BLaER1 treated with 17β-estradiol and CSF1 and Interleukin-3, amounts not matched to agents 10 nM and 100 nM (cell line): ENCODE results near the gene TTF2.
"Not testable (repeated sequence)": the region's sequence is repeated elsewhere in the genome, so short reads cannot be mapped to it uniquely, and the experiment has no call there.

ENCODE experiments used
- H3K27ac ChIP-seq, 11 experiments: shearing (Covaris generic); formaldehyde crosslinking; 2 replicates each; pipeline ENCODE4 v1.8.1; 2022
- H3K27me3 ChIP-seq, 11 experiments: shearing (Covaris generic); formaldehyde crosslinking; 2 replicates each; pipeline ENCODE4 v1.8.1; 2022
- H3K36me3 ChIP-seq, 11 experiments: shearing (Covaris generic); formaldehyde crosslinking; 2 replicates each; pipeline ENCODE4 v1.8.1; 2022
- H3K4me1 ChIP-seq, 10 experiments: shearing (Covaris generic); formaldehyde crosslinking; 2 replicates each; pipeline ENCODE4 v1.8.1; 2022
- H3K4me2 ChIP-seq, 11 experiments: shearing (Covaris generic); formaldehyde crosslinking; 2 replicates each; pipeline ENCODE4 v1.8.1; 2022
- H3K4me3 ChIP-seq, 10 experiments: shearing (Covaris generic); formaldehyde crosslinking; 2 replicates each; pipeline ENCODE4 v1.8.1; 2022
- H3K9ac ChIP-seq, 11 experiments: shearing (Covaris generic); formaldehyde crosslinking; 2 replicates each; pipeline ENCODE4 v1.8.1; 2022
- H3K9me3 ChIP-seq, 11 experiments: shearing (Covaris generic); formaldehyde crosslinking; replicated peaks in 1 of 11; 2 replicates each; pipeline ENCODE4 v1.8.1; 2022
- H4K20me1 ChIP-seq, 11 experiments: shearing (Covaris generic); formaldehyde crosslinking; 2 replicates each; pipeline ENCODE4 v1.8.1; 2022
- Cebpa-rat ChIP-seq, 11 experiments: shearing (Covaris generic); IDR thresholded peaks; 2 replicates each; pipeline ENCODE4 v1.8.1; 2022

TTF2 gene

DNA sequence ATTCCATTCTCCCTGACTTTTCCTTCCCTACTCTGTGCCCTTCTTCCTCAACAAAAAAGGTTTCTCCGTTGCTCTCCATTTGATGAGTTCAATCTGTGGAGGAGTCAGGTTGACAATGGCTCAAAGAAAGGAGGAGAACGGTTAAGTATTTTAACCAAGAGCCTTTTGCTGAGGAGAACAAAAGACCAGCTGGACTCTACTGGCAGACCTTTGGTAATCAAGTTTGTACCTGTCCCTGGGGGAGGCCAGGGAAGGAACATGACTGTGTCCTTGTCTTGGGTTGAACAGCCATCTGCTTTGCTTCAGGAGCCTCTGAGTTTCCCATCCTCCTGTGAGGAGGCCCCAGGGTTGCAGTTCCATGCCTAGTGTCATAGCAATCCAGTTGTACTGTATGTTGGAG is 29.9 kb downstream of the TTF2 start:
- Histone ChIP-seq H4K20me1 (peaks cover 0 to 3% (median 0%) of the 10 kb centered on the region in 11 experiments; a peak in 2 of 22 replicates), H3K9ac (no peak overlapping the region), H3K27ac (no peak overlapping the region), H3K4me2 (no peak overlapping the region), H3K4me3 (no peak overlapping the region), H3K36me3 (peaks cover 88 to 100% (median 97%) of the 10 kb centered on the region in 11 experiments), H3K27me3 (no peaks in the 10 kb centered on the region), H3K9me3 (no peaks in the 10 kb centered on the region), H3K4me1 (peaks cover 0 to 8% (median 0%) of the 10 kb centered on the region in 10 experiments; a peak in 1 of 20 replicates)
- no peak for TF ChIP-seq Cebpa-rat (IDR thresholded peaks at IDR 0.05)

DNA sequence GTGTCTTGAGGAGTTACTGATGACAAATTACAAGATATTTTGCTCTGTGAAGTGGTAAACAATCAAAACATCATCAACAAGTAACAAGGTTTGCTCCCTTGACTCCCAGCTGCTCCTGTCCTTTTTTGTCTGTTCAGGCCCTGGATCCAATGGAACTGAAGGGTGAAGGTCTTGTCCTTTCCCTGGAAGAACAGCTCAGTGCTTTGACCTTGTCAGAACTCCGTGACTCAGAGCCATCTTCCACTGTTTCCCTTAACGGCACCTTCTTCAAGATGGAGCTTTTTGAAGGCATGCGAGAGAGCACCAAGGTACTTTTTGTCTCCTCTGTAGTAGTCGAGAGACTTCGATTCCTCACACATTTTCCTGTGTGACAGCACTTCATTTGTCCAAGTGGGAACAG is 32.5 kb downstream of the TTF2 start:
- H3K27ac ChIP-seq = no peak overlapping the region
- TF ChIP-seq Cebpa-rat (IDR thresholded peaks at IDR 0.05) = no peak
- H4K20me1 ChIP-seq = peaks cover 0 to 3% (median 0%) of the 10 kb centered on the region in 11 experiments; a peak in 2 of 22 replicates
- H3K9ac ChIP-seq = no peak overlapping the region
- peaks cover 97 to 100% (median 99%) of the 10 kb centered on the region in 11 experiments for H3K36me3 ChIP-seq
- peaks cover 0 to 8% (median 0%) of the 10 kb centered on the region in 10 experiments; a peak in 1 of 20 replicates for H3K4me1 ChIP-seq
- H3K9me3 ChIP-seq = no peaks in the 10 kb centered on the region
- H3K4me2 ChIP-seq = no peak overlapping the region
- H3K4me3 ChIP-seq = no peak overlapping the region
- no peaks in the 10 kb centered on the region for H3K27me3 ChIP-seq

GRCh38 chr1:117093091-117093534 is 33.0 kb downstream of the TTF2 start:
- H3K36me3 ChIP-seq = peaks cover 97 to 100% (median 99%) of the 10 kb centered on the region in 11 experiments
- peaks cover 0 to 8% (median 0%) of the 10 kb centered on the region in 10 experiments; a peak in 1 of 20 replicates for H3K4me1 ChIP-seq
- no peaks in the 10 kb centered on the region for H3K27me3 ChIP-seq
- no peaks in the 10 kb centered on the region for H3K9me3 ChIP-seq
- no peak overlapping the region for H3K4me3 ChIP-seq
- no peak for TF ChIP-seq Cebpa-rat (IDR thresholded peaks at IDR 0.05)
- peaks cover 0 to 3% (median 0%) of the 10 kb centered on the region in 11 experiments; a peak in 2 of 22 replicates for H4K20me1 ChIP-seq
- H3K9ac ChIP-seq = no peak overlapping the region
- H3K4me2 ChIP-seq = no peak overlapping the region
- no peak overlapping the region for H3K27ac ChIP-seq

DNA sequence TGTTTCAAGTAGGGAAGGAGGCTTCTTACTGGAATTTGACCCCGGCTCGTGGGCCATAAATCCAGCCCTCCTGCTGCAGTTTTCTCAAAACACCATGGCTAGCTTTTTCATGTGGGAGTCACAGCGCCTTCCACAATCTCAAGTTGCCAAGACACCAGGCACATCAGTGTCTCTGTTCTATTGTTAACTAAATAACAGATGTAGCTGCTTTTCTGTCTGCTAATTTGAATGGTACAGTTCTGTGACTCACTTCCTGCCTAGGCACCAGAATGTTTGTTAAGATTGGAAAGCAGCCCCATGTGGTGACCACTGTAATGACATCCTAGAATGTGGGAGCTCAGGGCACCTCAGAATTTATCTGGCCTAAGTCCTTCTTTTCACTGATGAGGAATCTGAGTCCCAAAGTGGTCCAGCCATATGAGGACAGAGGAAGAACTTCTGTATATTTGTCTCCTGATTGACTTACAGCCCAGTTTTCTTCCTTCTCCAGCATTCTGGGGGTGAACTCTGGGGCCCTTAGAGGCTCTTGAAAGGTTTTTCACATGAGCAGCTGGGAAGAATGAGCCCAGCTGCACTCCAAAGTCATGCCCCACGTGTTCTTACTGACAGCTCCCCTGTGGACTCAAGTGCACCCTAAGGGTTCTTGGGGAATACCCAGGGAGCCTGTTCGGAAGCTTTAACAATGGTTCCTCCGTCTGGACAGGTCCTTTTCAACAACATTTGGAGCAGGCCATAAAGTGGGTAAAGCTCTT is 33.9 kb downstream of the TTF2 start:
- no peak for TF ChIP-seq Cebpa-rat (IDR thresholded peaks at IDR 0.05)
- Histone ChIP-seq H3K9me3 (no peaks in the 10 kb centered on the region), H3K4me1 (peaks cover 0 to 8% (median 0%) of the 10 kb centered on the region in 10 experiments; a peak in 1 of 20 replicates), H3K9ac (no peak overlapping the region), H4K20me1 (peaks cover 0 to 3% (median 0%) of the 10 kb centered on the region in 11 experiments; a peak in 2 of 22 replicates), H3K4me2 (no peak overlapping the region), H3K36me3 (peaks cover 98 to 100% (median 99%) of the 10 kb centered on the region in 11 experiments), H3K27me3 (no peaks in the 10 kb centered on the region), H3K4me3 (no peak overlapping the region), H3K27ac (no peak overlapping the region)

GRCh38 chr1:117094841-117095604 is 34.9 kb downstream of the TTF2 start:
- Histone ChIP-seq H3K27me3 (no peaks in the 10 kb centered on the region), H3K9ac (no peak overlapping the region), H3K9me3 (no peaks in the 10 kb centered on the region), H3K4me1 (peaks cover 0 to 8% (median 0%) of the 10 kb centered on the region in 10 experiments; a peak in 1 of 20 replicates), H4K20me1 (peaks cover 0 to 2% (median 0%) of the 10 kb centered on the region in 11 experiments; a peak in 2 of 22 replicates), H3K4me2 (no peak overlapping the region), H3K27ac (no peak overlapping the region), H3K36me3 (peaks cover 99 to 100% (median 100%) of the 10 kb centered on the region in 11 experiments), H3K4me3 (no peak overlapping the region)
- TF ChIP-seq Cebpa-rat (IDR thresholded peaks at IDR 0.05) = no peak

GRCh38 chr1:117096951-117097408 is 36.9 kb downstream of the TTF2 start:
- Histone ChIP-seq H3K9ac (no peak overlapping the region), H3K4me3 (no peak overlapping the region), H4K20me1 (no peaks in the 10 kb centered on the region), H3K4me2 (no peak overlapping the region), H3K27ac (no peak overlapping the region), H3K4me1 (peaks cover 0 to 8% (median 0%) of the 10 kb centered on the region in 10 experiments; a peak in 1 of 20 replicates), H3K27me3 (no peaks in the 10 kb centered on the region), H3K9me3 (no peaks in the 10 kb centered on the region), H3K36me3 (peaks cover 97 to 100% (median 100%) of the 10 kb centered on the region in 11 experiments)
- no peak for TF ChIP-seq Cebpa-rat (IDR thresholded peaks at IDR 0.05)

DNA sequence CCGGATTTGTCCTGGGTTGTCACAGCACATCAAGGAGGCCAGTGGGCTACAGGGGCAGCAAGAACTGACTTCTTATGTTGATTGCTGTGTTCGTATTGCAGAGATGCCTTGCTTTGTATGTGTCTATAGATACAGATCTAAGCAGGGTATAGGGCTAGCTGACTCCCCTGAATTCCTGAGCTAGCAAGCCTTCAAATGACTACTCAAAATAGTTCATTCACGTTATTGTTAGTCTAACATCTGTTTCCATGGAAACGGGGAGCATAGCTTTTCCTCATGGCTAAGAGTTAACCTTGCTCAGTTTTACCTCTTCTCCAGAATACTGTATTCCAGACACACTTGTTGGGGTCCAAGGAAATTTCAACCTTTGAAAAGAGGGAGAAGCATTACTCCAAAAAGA is 37.3 kb downstream of the TTF2 start:
- Histone ChIP-seq H4K20me1 (no peaks in the 10 kb centered on the region), H3K9me3 (no peaks in the 10 kb centered on the region), H3K4me1 (peaks cover 0 to 8% (median 0%) of the 10 kb centered on the region in 10 experiments; a peak in 1 of 20 replicates), H3K36me3 (peaks cover 96 to 100% (median 99%) of the 10 kb centered on the region in 11 experiments), H3K4me2 (no peak overlapping the region), H3K4me3 (no peak overlapping the region), H3K27ac (no peak overlapping the region), H3K9ac (no peak overlapping the region), H3K27me3 (no peaks in the 10 kb centered on the region)
- TF ChIP-seq Cebpa-rat (IDR thresholded peaks at IDR 0.05) = no peak

DNA sequence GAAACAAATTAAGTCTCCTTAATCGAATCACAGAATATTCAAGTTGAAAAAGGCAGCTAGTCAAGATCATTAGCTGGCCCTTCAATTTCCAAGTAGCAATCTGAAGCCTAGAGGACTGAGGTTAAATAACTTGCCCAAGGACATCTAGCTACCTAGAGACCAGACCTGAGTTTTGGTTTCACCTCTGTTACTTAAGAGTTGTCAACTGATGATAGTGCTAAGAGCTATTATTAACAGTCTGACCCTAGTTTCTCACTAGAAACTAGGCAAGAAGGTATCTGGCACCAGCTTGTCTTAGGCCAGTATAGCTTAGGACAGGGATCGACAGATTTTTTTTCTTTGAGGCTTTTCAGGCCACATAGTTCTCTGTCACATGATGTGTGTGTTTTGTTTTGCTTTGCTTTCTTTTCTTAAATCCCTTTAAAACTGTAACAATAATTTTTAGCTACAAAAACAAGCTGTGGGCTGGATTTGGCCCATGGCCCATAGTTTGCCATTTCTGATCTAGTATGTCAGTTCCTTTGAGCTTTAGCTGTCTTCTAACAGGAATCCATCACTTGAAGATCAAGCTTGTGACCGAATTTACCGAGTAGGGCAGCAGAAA is 38.3 kb downstream of the TTF2 start:
- TF ChIP-seq Cebpa-rat (IDR thresholded peaks at IDR 0.05) = no peak
- no peaks in the 10 kb centered on the region for H3K27me3 ChIP-seq
- H4K20me1 ChIP-seq = no peaks in the 10 kb centered on the region
- no peak overlapping the region for H3K27ac ChIP-seq
- no peak overlapping the region for H3K4me2 ChIP-seq
- H3K36me3 ChIP-seq = peaks cover 91 to 100% (median 97%) of the 10 kb centered on the region in 11 experiments
- H3K4me3 ChIP-seq = no peak overlapping the region
- H3K4me1 ChIP-seq = peaks cover 0 to 8% (median 0%) of the 10 kb centered on the region in 10 experiments; a peak in 1 of 20 replicates
- H3K9me3 ChIP-seq = no peaks in the 10 kb centered on the region
- no peak overlapping the region for H3K9ac ChIP-seq

- Histone ChIP-seq H3K4me2 (no peak overlapping the region), H4K20me1 (no peaks in the 10 kb centered on the region), H3K27me3 (no peaks in the 10 kb centered on the region), H3K9me3 (no peaks in the 10 kb centered on the region), H3K9ac (no peak overlapping the region), H3K4me1 (no peaks in the 10 kb centered on the region), H3K27ac (no peak overlapping the region), H3K36me3 (peaks cover 83 to 99% (median 95%) of the 10 kb centered on the region in 11 experiments), H3K4me3 (no peak overlapping the region)
- no peak for TF ChIP-seq Cebpa-rat (IDR thresholded peaks at IDR 0.05)
Measured at GRCh38 chr1:117101334-117101733, 41.2 kb downstream of the TTF2 start.

DNA sequence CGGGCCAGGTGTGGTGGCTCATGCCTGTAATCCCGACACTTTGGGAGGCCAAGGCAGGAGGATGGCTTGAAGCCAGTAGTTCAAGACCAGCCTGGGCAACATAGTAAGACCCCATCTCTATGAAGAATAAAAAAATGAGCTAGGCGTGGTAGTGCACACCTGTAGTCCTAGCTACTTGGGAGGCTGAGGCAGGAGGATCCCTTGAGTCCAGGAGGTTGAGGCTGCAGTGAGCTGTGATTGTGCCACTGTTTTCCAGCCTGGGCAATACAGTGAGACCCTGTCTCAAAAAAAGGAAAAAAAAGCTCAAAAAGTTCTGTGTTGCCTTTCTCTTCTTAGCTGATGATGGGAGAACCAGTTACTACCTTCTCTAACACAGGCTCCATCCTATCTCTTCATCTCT is 41.7 kb downstream of the TTF2 start:
- peaks cover 77 to 99% (median 94%) of the 10 kb centered on the region in 11 experiments for H3K36me3 ChIP-seq
- H3K9ac ChIP-seq = not testable (repeated sequence)

More for the DNA sequence above, 41.7 kb downstream of the TTF2 start:
- not testable (repeated sequence) for H3K4me3 ChIP-seq, H3K4me1 ChIP-seq, H4K20me1 ChIP-seq, H3K27me3 ChIP-seq, H3K27ac ChIP-seq, H3K9me3 ChIP-seq, H3K4me2 ChIP-seq
